HEK293 (cell line): Measurements from ENCODE around the gene MYL9.

Experiments
- CTCF ChIP-seq: fragments of 450-650 bp; formaldehyde crosslinking; IDR thresholded peaks from 2 replicates; pipeline ENCODE4 v1.5.1; 2016; ENCODE audit warnings: missing biosample characterization, missing genetic modification characterization
- KLF9 ChIP-seq: fragments of 450-650 bp; formaldehyde crosslinking; IDR thresholded peaks from 2 replicates; pipeline ENCODE4 v1.5.1; 2016; ENCODE audit warnings: missing biosample characterization, missing genetic modification characterization, low read depth
- PATZ1 ChIP-seq: fragments of 450-650 bp; formaldehyde crosslinking; IDR thresholded peaks from 2 replicates; pipeline ENCODE4 v1.5.1; 2016; ENCODE audit warnings: missing biosample characterization, missing genetic modification characterization
- PRDM10 ChIP-seq: fragments of 450-650 bp; formaldehyde crosslinking; IDR thresholded peaks from 2 replicates; pipeline ENCODE4 v1.5.1; 2016; ENCODE audit warnings: missing biosample characterization, missing genetic modification characterization
- REPIN1 ChIP-seq: fragments of 450-650 bp; formaldehyde crosslinking; IDR thresholded peaks from 2 replicates; pipeline ENCODE4 v1.5.1; 2017; ENCODE audit warnings: missing biosample characterization, missing genetic modification characterization, low read depth
- TCF7L2 ChIP-seq: IDR thresholded peaks from 2 replicates; pipeline ENCODE4 v1.6.1; 2011; ENCODE audit warnings: low read depth, mild to moderate bottlenecking, inconsistent platforms, low read length, moderate library complexity, borderline replicate concordance
- ZBTB20 ChIP-seq: fragments of 450-650 bp; formaldehyde crosslinking; IDR thresholded peaks from 2 replicates; pipeline ENCODE4 v1.5.1; 2016; ENCODE audit warnings: missing biosample characterization, missing genetic modification characterization
- ZBTB7A ChIP-seq: fragments of 450-650 bp; formaldehyde crosslinking; IDR thresholded peaks from 2 replicates; pipeline ENCODE4 v1.5.1; 2016; ENCODE audit warnings: low read depth, missing biosample characterization, missing genetic modification characterization
- ZNF138 ChIP-seq: fragments of 450-650 bp; formaldehyde crosslinking; IDR thresholded peaks from 2 replicates; pipeline ENCODE4 v1.5.1; 2016; ENCODE audit warnings: missing biosample characterization, missing genetic modification characterization, borderline replicate concordance
- ZNF184 ChIP-seq: fragments of 450-650 bp; IDR thresholded peaks from 2 replicates; pipeline ENCODE4 v1.5.1; 2018; ENCODE audit warnings: missing biosample characterization, mild to moderate bottlenecking, missing genetic modification characterization
- ZNF335 ChIP-seq: fragments of 450-650 bp; formaldehyde crosslinking; conservative IDR thresholded peaks from 2 replicates; pipeline ENCODE4 v1.5.1; 2016; ENCODE audit warnings: missing biosample characterization, missing genetic modification characterization
- ZNF354C ChIP-seq: fragments of 450-650 bp; formaldehyde crosslinking; IDR thresholded peaks from 2 replicates; pipeline ENCODE4 v1.5.1; 2016; ENCODE audit warnings: missing biosample characterization, missing genetic modification characterization, low read depth, borderline replicate concordance
- ZNF530 ChIP-seq: fragments of 450-650 bp; formaldehyde crosslinking; IDR thresholded peaks from 2 replicates; pipeline ENCODE4 v1.5.1; 2016; ENCODE audit warnings: low read depth, missing biosample characterization, missing genetic modification characterization

- TF ChIP-seq ZBTB7A, result no peak
- TF ChIP-seq ZNF530 (tag by site-specific recombination), result no peak
- TF ChIP-seq KLF9 (tag by site-specific recombination), result no peak
- TF ChIP-seq REPIN1 (tag by site-specific recombination), result no peak
- TF ChIP-seq CTCF (tag by site-specific recombination), result no peak
- TF ChIP-seq ZBTB20, result no peak
- no peak for TF ChIP-seq PATZ1
- no peak for TF ChIP-seq ZNF335 (tag by site-specific recombination)
- TF ChIP-seq ZNF184, result no peak
- TF ChIP-seq ZNF138, result no peak
- no peak for TF ChIP-seq ZNF354C (tag by site-specific recombination)
- TF ChIP-seq TCF7L2, result no peak
- TF ChIP-seq PRDM10 (tag by site-specific recombination), result no peak
Observed at GRCh38 chr20:36547186-36548005, 6.1 kb downstream of the MYL9 start.
